ENCODE results near the gene RIT1.
"Not testable (repeated sequence)": the region's sequence is repeated elsewhere in the genome, so short reads cannot be mapped to it uniquely, and the experiment has no call there.

Gene RIT1

DNA sequence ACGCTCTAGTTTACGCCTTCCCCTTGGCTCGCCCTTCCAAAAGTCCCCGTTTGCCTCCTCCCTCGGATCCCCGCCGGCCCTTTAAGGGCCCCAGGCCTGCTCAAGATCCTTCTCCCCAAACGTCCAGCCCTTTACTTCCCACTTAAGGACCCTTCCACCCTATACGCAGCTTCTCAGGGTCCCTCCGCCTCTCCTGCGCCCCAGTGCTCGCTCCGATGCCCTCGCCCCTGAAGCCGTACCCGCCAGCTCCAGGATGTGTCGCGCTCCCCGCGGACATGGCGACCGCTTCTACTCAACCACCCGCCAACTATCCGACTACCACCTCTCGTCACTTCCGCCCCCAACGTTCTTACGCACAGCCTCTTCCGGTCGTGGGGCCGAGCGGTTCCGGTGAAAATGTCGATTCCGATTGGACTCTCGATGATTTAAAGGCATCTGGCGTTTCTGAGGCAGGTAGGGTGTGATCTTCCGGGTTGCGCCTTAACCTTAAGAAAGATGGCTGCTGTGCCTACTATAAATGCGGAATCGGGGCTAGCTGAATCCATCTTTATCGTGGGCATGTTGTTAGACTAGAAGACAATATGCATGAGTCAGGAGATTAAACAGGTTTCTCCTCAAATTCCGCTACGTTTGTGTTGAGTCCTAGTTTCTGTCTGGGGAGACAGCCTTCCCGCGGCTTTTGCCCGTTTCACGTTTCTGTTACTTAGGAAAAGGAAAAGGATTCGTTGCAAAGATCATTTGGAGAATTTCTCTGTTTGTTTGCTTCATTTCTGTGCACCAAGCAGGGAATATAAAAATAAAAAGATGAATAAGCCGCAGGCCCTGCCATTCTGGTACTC lies 23.2 kb upstream of the RIT1 start, which contains the start of gene KHDC4:
KHDC4 (minus strand) TSS at position 317 of the 839 bp plus-strand sequence; CDS start at position 277, 40 bp downstream.
- peak; percentile 75 to 90 (median 85) for DNase-seq (ENCODE audit: low read depth in 4 of 4, low spot score in 1 of 4)

DNA sequence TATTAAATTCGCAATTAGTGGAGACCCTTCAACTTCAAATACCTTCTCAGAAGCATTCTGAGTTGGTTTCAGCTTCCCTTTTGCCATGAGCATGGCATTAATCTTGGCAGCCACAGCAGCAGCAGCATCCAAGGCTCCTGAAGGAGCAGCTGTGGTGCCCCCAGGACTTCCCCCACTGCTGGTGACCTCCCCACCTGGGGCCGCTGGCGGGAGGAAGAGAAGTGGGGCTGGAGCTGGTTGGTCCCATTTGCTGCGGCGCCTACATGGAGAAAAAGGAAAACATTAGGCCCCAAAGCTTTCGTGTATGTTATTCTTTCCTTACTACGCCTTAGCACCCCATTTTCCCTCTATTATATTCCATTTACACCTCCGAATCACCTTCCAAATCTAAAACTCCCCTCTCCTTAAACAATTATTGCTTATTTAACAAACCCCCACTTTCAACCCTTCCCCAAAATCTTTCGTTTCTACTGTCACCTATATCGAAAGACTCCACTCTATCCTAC lies 22.5 kb upstream of the RIT1 start:
- no peak for DNase-seq (ENCODE audit: low read depth in 4 of 4, low spot score in 1 of 4)

DNA sequence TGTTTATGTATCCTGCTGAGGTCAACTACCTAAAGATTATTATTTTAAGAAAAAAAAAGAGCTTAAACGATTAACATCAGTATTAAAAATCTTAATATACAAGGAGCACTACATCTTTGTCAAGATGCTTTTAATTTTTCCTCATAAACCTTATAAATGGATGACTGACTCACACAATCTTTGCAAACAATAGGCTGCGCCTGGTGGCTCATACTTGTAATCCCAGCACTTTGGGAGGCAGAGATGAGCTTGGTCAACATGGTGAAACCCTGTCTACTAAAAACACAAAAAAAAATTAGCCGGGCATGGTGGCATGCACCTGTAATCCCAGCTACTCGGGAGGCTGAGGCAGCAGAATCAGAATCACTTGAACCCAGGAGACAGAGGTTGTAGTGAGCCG lies 21.3 kb upstream of the RIT1 start:
- DNase-seq (ENCODE audit: low read depth in 4 of 4, low spot score in 1 of 4): no peak

DNA sequence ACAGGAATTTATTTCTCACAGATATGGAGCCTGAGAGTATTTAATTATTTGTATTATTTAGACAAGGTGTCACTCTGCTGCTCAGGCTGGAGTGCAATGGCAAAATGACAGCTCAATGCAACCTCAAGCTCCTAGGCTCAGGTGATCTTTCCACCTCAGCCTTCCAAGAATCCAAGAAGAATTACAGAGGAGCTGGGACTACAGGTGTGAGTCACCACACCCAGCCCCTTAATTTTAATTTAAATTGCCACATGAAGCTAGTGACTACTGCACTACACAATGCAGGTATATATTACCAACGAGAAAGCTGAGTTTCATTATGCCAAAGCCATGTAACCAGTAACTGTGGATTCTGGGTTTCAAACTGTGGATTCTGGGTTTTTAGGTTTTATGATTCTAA lies 20.9 kb upstream of the RIT1 start:
- DNase-seq (ENCODE audit: low read depth in 4 of 4, low spot score in 1 of 4): no peak

DNA sequence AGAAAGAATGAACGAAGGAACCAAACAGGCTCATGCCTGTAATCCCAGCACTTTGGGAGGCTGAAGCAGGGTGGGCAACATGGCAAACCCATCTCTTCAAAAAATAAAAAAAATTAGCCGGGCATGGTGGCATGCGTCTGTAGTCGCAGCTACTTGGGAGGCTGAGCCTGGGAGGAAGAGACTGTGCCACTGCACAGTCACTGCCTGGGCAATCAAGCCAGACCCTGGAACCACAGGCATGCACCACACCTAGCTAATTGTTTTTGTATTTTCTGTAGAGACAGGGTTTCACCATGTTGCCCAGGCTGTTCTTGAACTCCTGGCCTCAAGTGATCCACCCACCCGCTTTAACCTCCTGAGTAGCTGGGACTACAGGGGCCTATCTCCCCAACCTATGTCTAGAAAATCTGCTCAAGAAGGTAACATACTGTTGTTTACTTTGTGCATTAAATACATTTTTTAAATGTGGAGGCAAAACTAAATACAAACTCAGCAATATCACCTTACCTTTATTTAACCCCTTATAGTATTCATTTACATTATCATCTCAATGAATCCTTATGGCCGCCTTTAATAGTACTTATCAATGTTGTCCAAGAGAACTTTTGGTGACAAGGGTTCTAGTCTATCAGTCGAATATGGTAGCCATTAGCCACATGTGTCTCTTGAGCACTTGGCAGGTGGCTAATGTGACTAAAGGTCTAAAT lies 20.3 kb upstream of the RIT1 start:
- DNase-seq (ENCODE audit: low read depth in 4 of 4, low spot score in 1 of 4): no peak

DNA sequence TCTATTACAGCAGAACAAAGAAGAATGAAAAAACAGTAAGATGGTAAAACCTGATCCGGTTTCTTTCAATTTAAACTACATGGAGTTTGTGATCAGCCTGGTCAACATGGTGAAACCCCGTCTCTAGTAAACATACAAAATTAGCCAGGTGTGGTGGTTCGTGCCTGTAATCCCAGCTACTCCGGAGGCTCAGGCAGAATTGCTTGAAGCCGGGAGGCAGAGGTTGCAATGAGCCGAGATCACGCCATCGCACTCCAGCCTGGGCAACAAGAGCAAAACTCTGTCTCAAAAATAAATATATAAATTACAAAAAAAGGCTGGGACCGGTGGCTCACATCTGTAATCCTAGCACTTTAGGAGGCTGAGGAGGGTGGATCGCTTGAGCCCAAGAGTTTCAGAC lies 19.6 kb upstream of the RIT1 start:
- DNase-seq (ENCODE audit: low read depth in 4 of 4, low spot score in 1 of 4): not testable (repeated sequence)

DNA sequence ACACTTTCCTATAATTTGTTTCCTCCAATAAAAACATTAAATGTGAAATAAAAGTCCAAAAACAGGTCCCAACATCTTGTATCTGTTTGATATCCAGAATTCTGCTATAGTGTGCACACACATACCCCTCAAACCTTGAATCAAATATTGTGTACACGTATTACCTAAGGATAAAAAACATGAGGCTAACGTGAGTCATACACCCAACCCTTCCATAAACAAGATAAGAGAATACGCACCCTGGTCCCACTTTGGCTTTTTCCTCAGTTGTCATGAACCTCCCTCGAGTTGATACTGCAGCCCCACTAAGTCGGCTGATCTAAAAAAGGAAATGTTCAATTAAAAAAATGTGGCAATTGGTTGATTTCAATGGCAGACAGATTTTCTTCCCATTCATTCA lies 17.9 kb upstream of the RIT1 start:
- DNase-seq (ENCODE audit: low read depth in 4 of 4, low spot score in 1 of 4): no peak

DNA sequence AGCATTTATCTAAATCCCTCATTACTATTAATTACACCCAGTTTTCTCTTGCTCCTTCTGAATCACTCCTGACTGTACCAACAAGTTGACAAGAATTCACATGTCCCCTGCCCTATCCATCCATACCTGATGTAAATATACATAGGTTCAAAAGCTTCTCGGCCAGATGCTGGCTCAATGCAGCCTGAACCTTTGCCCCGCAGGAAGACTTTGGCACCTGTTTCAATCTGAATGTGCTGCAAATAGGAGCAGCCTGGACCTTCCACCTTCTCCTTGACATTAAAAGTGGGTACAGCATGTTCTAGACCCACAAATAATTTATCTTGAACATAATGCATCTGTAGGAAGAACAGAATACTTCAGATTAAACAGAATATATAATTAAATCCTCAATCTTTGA lies 14.4 kb upstream of the RIT1 start:
- no peak for DNase-seq (ENCODE audit: low read depth in 4 of 4, low spot score in 1 of 4)

DNA sequence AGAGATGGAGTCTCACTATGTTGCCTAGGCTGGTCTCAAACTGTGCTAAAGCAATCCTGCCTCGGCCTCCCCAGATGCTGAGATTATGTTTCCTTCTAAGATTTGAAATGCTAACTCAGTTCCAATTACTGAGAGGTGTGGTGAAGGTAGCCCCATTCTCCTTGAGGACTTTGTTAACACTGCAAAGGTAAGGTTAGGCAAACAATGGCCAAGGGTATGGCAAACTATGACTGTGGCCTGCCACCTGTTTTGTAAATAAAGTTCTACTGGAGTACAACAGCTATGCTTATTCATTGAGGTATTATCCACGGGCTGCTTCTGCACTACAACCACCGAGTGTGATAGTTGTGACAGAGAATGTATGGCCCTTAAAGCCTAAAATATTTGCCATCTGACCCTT lies 9.6 kb upstream of the RIT1 start:
- no peak for DNase-seq (ENCODE audit: low read depth in 4 of 4, low spot score in 1 of 4)

DNA sequence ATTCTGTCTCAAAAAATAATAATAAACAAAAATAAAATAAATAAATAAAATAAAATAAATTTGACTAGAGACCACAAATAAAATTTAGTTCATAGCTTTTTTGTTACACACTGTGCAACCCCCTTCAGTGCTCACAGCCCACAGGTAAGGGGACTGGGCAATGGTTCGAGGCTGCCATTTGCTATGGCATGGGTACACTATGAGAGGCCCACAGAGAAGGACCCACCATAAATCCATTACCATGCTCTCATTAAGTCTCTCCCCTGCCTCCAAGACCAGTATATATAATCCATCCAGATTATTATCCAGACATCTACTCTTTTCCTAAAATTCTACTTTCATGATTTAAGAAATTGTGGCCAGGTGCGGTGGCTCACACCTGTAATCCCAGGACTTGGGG lies 8.7 kb upstream of the RIT1 start:
- DNase-seq (ENCODE audit: low read depth in 4 of 4, low spot score in 1 of 4): no peak

DNA sequence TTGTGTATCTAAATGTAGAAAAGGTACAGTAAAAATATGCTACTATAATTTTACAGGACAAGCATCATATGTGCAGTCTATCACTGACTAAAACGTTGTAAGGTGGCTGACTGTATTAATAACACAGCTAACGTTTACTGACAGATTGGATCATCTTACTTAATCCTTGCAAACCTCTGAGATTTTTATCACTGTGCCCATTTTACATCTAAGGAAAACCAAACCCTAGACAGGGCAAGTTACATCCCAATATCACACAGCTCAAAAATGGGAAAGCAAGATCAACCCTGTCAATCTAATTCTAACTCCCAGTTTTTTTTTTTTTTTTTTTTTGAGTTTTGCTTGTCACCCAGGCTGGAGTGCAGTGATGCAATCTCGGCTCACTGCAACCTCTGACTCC lies 7.5 kb upstream of the RIT1 start:
- DNase-seq (ENCODE audit: low read depth in 4 of 4, low spot score in 1 of 4): no peak

DNA sequence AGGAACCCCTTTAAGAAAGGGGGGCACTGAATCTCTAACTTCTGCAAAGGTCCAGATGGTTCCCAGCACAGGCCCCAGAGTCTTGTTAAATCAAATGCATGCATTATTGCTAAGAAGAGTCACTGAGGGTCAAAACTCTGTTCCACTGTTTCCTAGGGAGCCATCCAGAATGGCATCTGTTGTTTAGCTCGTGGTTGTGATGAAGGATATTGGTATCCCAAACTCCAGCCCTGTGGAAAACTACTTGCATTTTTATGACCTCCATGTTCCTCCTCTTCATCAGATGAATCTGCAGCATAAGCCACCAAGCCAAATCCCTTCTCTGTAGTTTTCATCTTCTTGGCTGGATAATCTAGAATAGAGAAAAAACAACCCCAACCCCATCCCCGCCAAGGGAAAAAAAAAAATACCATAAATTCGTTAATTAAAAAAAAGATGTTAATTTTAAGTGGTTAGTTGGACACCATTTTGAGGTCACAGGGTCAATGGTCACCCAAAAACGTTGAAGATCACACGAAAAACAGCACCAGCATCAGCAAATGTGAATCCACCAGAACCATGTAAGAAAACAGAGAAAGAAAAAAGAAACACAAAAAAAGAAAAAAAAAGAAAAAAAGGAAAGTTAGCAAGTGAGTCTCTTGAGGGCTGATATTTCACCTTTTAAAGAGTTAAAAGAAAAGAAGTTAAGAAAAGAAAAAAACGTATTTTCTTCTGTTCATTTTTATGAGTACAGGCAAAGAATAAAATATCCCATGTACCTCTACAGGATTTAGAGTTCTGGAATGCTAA lies 3.0 kb upstream of the RIT1 start:
- no peak for DNase-seq (ENCODE audit: low read depth in 4 of 4, low spot score in 1 of 4)

DNA sequence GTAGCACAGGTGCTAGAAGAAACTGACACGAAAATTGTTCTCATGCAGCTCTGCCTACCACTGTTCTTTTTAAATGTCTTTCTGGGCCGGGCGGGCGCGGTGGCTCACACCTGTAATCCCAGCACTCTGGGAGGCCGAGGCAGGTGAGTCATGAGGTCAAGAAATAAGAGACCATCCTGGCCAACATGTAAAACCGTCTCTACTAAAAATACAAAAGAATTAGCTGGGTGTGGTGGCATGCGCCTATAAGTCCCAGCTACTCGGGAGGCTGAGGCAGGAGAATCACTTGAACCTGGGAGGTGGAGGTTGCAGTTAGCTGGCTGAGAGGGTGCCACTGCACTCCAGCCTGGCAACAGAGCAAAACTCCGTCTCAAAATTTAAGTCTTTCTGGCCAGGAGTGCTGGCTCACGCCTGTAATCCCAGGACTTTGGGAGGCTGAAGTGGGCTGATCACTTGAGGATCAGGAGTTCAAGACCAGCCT lies 947 bp upstream of the RIT1 start:
- no peak for DNase-seq (ENCODE audit: low read depth in 4 of 4, low spot score in 1 of 4)

DNA sequence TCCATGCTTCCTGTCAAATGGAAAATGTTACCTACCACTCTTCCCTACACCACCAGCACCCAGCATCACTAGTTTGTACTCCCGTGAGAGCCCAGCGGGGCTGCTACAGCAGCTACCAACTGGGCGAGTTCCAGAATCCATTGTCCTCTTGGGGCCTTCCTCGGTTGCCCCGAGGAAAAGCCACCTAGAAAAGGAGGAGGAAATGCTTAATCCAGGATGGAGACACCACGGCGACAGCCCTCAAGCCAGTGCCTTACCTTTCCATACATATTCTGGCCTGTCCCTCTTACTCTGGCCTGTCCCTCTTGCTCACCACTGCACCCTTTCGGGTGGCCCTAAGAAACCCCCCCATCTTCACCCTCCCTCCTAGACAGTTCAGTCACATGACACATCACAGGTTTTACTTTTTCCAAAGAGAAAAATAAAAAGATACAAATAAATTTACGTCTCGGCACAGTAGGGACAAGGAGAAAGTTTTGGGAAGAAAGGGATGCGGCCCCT lies 478 bp downstream of the RIT1 start:
- DNase-seq (ENCODE audit: low read depth in 4 of 4, low spot score in 1 of 4): no peak

DNA sequence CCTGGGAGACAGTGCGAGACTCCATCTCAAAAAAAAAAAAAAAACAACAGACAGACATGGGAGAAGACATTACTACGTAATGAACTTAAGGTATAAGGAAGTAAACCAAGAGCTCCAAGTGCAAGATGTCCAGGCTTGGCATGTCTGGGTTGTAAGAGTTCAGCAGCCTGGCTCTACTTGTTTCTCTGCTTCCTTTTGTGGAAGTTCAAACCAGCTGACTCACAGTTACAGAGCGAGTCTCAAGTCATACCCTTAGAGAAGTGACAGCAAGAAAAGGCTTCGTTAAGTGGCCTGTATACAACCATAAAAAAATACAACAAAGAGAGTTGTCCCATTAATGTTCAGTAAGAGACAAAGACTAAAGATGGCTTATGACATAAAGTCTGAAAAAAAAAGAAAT lies 1.3 kb downstream of the RIT1 start:
- DNase-seq (ENCODE audit: low read depth in 4 of 4, low spot score in 1 of 4): no peak

DNA sequence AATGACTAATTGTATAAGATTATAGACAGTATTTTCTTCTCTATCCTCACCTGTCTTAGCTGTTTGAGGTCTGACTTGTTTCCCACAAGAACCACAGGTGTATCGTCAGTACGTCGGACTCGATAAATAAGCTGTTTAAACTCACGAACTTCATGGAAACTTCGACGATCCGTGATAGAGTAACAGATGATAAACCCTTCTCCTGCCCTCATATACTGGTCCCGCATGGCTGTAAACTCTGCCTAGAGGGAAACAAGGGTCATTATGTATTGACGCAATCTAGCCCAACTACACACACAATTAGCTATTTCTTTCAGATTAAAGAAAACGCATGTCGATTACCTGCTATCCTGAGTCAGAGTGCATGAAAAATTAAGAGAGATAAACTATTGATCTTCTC lies 6.9 kb downstream of the RIT1 start:
- DNase-seq (ENCODE audit: low read depth in 4 of 4, low spot score in 1 of 4): no peak

DNA sequence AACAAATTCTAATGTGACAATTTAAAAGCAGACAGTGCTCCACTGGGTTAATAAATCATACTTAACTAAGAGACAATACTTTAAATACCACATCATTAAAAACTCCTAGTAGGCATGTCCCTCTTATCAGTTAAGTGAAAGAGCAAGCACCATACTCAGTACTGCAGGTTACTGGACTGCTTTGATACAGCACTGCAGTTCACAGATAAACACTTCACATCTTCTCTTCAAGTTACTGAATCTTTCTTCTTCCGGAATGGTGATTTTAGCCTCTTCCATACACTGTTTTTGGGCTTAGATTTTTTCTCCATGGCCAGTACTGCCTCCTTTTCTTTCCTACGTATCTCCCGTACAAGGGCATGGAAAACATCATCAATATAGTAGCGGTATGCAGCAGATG lies 11.0 kb downstream of the RIT1 start:
- no peak for DNase-seq (ENCODE audit: low read depth in 4 of 4, low spot score in 1 of 4)

DNA sequence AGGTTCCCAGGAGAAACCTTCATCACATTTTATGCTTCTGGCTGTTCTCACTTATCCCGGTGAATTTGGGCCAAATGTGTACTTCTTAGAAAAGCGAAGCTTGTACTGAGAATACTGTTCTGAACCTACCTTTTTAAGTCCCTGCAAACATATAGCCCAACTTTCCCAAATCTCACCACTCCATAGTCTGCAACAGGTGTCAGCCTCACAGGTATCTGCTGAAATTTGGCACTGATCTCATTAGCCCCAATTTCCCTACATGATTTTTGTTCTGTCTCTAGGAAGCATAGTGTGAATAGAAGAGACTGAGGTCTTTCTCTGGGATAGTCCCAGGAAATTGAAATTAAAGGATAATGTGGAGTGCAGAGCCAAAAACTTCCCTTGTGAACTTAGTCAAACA lies 11.5 kb downstream of the RIT1 start:
- no peak for DNase-seq (ENCODE audit: low read depth in 4 of 4, low spot score in 1 of 4)

DNA sequence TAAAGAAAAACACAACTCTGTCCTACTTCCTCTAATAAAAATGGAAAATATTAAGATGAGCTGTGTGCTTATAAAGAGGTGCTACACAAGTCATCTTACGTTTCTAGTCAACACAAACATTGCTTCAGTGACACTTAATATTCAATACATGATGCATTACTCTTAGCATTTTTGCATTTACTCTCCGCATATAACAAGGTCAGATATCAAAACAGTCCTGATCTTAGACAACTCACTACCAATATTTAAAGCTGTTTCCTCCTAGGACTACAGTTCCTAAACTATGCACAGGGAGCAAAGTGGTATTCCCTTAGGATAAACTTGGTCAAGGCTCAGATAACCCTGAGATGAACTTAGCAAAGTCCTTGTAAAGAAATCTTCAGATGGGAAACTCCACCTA lies 12.3 kb downstream of the RIT1 start:
- no peak for DNase-seq (ENCODE audit: low read depth in 4 of 4, low spot score in 1 of 4)

DNA sequence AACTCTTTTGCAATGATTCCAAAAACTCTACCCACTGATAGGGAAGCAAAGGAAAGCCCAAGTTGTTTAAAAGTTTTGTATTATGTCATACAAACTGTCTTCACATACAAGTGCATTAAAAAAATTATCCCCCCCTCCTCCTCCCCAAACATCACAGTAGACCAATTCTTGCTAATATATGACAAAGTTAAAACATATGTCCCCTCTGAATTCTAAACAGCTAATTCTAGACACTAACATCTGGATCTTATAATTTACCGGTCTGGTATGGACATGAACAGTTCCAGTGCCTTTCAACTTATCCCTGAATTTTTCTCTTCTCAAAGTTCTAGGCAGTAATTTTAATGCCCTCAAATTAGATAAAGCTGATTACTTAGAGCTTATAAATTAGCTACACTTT lies 13.4 kb downstream of the RIT1 start:
- DNase-seq (ENCODE audit: low read depth in 4 of 4, low spot score in 1 of 4): no peak

DNA sequence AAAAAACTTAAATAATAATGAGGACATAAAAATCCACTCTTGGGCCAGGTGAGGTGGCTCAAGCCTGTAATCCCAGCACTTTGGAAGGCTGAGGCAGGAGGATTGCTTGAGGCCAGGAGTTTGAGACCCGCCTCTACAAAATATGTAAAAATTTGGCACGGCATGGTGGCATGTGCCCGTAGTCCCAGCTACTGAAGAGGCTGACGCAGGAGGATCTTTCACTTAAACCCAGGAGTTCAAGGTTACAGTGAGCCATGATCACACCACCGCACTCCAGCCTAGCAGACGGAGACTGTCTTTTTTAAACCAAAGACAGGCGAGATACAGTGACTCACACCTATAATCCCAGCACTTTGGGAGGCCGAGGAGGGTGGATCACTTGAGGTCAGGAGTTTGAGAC lies 14.7 kb downstream of the RIT1 start:
- not testable (repeated sequence) for DNase-seq (ENCODE audit: low read depth in 4 of 4, low spot score in 1 of 4)
